WI38 (cell line): ENCODE results near the gene DNAJC25.

Experiments
- H3K4me3 ChIP-seq: 2 replicates; pipeline ENCODE4 v1.5.1; 2011; ENCODE audit warnings: low read depth, mild to moderate bottlenecking, control low read depth, low read length
- TF ChIP-seq, protein P1 (sequence below): IDR thresholded peaks from 2 replicates; pipeline ENCODE4 v1.5.1; 2012; ENCODE audit warnings: low read depth, mild to moderate bottlenecking, control low read depth, low read length

DNAJC25 gene

DNA sequence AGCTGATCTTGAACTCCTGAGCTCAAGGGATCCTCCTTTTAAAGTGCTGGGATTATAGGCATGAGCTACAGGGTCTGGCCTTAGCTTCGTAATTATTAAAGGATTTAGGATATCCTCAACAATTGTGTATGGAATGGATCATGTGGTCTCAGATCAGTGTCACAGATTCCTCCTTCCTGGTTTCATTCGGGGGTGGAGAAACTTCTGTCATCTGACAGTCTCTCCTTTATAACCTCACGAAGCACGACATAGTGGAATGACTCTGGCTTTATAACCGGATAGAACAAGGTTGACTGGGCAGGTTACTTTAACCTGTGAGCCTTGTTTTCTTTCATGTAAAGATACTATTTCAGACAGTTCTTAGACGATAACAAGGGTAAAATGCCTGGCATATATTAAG, 25.9 kb downstream of the DNAJC25 start:
- H3K4me3 ChIP-seq = no peak overlapping the region
- TF ChIP-seq, protein P1, sequence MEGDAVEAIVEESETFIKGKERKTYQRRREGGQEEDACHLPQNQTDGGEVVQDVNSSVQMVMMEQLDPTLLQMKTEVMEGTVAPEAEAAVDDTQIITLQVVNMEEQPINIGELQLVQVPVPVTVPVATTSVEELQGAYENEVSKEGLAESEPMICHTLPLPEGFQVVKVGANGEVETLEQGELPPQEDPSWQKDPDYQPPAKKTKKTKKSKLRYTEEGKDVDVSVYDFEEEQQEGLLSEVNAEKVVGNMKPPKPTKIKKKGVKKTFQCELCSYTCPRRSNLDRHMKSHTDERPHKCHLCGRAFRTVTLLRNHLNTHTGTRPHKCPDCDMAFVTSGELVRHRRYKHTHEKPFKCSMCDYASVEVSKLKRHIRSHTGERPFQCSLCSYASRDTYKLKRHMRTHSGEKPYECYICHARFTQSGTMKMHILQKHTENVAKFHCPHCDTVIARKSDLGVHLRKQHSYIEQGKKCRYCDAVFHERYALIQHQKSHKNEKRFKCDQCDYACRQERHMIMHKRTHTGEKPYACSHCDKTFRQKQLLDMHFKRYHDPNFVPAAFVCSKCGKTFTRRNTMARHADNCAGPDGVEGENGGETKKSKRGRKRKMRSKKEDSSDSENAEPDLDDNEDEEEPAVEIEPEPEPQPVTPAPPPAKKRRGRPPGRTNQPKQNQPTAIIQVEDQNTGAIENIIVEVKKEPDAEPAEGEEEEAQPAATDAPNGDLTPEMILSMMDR = no peak

DNA sequence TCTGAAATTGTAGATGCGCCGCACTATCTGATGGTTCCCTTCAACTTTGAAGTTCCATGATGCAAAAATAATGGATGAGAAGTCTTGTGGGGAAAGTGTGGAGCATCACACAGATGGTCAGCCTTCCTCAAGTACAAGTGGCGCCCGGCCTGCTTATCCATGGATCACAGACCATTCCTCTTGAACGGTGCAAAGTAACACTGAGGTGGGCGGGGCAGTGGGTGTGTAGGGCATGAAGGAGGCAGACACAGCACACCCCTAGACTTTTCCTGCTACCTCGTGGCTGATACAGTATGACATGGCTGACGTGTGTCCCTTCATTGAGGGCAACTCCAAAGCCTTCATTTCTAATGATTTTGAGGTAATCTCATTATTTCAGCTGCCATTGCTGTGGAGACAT, 27.8 kb downstream of the DNAJC25 start:
- no peak overlapping the region for H3K4me3 ChIP-seq
- TF ChIP-seq, protein P1 = no peak

DNA sequence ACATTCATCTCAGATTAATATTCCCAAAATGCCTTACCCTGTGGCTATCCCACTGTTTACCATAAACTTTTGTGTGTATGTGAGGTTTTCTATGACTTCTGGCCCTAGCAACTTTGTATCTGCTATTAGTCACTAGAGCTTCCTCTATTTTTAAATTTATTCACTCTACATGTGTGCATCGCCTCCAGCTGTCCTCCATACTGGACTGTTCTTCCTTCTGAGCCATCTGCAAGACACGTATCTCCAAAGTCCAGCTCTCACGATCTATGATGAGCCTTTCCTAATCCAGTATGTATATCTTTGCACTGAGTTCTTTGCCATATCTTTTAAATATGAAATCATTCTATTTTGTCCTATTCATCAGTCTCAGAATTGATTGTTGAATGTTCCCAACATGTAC, 28.6 kb downstream of the DNAJC25 start:
- TF ChIP-seq, protein P1 = no peak

DNA sequence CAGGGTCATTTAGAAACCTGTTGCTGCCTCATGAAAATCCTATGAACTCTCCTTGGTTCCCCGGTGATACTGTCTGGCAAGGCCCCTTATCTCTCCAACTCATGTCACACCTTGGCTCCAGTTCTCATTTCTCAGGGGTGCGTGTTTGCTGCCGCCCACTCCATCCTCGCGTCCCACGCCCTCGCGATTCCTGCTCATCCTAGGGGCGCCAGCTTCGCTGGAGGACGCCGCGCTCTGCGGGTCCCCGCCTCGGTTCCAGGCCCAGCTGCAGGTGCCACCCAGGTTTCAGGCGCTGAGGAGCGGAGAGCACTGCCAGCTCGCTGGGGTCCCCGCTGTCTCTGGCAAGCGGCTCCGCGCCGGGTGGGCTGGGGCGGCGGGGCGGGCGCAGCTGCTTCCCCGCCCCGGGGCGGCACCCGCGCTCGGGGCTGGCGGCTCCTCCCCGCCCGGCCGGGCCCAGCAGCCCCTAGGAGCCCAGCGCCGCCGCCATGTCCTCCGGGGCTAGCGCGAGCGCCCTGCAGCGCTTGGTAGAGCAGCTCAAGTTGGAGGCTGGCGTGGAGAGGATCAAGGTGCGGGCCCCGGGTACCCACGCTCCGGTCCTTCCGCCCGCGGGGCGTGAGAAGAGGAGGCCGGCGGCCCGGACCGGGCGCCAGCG, 30.1 kb downstream of the DNAJC25 start, which contains the start of gene GNG10:
TSS of gene GNG10 (plus strand) at position 456 of the 652 bp plus-strand sequence. CDS start at position 486, 30 bp downstream.
- H3K4me3 ChIP-seq = peak within 1 kb of the TSS; percentile 81
- TF ChIP-seq, protein P1 = no peak

More for the DNA sequence above, 28.6 kb downstream of the DNAJC25 start:
- H3K4me3 ChIP-seq = no peak overlapping the region

DNA sequence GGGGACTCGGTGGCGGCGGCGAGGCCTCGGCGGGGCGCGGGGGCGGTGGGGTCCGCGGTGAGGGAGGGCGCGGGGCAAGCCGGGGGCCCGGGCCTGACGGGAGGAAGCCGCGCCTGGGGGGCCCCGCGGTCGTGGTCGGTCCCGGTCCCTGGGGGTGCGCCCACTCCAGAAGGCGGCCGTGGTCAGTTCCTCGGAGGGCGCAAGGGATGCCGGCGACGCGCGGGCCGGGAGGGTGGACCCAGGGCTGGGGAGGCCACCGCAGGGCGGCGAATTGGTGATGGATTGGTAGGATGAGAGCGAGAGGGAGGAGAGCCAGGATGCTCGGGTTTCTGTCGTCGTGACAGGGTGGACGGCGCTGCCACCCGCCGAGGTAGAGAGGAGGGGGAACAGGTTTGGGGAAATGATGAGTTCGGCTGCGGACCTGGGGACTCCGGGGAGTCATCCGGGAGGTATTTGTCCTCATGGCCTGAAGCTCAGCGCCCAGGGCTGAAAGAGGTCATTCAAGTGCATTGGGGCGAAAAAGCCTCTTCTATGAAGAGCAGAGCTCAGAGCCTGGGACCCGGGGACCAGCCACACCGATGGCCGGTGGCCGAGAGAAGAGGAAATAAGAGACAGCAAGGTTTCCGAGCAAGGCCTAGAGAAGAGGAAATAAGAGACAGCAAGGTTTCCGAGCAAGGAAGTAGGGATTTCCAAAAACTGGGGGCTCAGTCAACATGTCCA, 30.8 kb downstream of the DNAJC25 start:
- peak overlapping the region; percentile 81 for H3K4me3 ChIP-seq
- TF ChIP-seq, protein P1 = no peak

DNA sequence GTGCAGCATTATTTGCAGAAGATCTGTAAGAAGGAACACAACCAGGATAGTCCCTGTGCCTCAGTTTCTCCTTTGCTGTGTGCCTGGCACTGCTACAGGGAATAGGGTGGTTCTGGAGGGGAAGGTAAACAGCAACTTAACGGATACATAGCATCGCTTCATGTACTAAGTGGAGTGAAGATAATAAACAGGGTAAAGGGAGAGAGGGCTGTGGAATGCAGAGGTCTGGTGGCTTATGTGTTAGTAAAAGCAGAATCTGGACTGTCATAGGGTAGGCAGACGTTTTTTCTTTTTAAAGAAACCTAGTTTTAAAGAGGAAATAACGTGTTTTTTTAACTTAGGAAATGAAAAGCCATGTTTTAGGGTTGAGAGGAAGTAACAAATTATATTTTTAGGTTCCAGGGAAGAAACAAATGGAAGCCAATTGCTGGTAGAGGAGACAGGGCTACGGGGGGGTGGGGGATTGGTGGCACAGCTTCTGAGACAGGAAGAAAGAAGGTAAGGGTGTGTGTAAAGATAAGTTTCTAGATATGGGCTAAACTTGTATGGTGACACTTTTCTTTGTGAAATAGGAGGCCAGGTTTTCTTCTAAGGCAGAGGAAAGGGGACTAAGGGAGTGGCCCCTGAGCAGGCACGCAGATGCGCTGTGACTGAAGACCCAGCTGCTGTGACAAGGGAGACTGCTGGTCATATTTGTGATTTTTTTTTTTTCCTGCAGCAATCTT, 31.6 kb downstream of the DNAJC25 start:
- TF ChIP-seq, protein P1 = no peak
- H3K4me3 ChIP-seq = peak overlapping the region; percentile 81
